ENCODE measurements around the gene AGAP1. TPM values are rescaled to one million over a fixed set of nuclear protein-coding genes. Genes with fewer than 3 reads are reported as not detected.

Gene AGAP1
- total RNA-seq, 1 donor from 2014 or later, result 54.7 TPM

GRCh38 chr2:236078297-236079255 is 584.7 kb downstream of the AGAP1 start:
- no peak overlapping the region for H3K27ac Mint-ChIP-seq (ENCODE audit: unreplicated experiment)
- peaks cover 12% of the 10 kb centered on the region for H3K4me1 Mint-ChIP-seq
- no peak overlapping the region for H3K4me3 Mint-ChIP-seq
- DNase-seq (ENCODE audit: low read depth, low spot score), result no peak
- no peak for TF ChIP-seq CTCF (conservative IDR thresholded peaks at IDR 0.05)
- peaks cover 5% of the 10 kb centered on the region for H3K36me3 Mint-ChIP-seq (ENCODE audit: low read depth)
- H3K9me3 Mint-ChIP-seq, result no peaks in the 10 kb centered on the region
- H3K27me3 Mint-ChIP-seq (ENCODE audit: low read depth), result no peaks in the 10 kb centered on the region

- Mint-ChIP-seq H3K27ac (ENCODE audit: unreplicated experiment) (no peak overlapping the region), H3K36me3 (ENCODE audit: low read depth) (peaks cover 5% of the 10 kb centered on the region), H3K27me3 (ENCODE audit: low read depth) (no peaks in the 10 kb centered on the region), H3K4me3 (no peak overlapping the region), H3K4me1 (peaks cover 26% of the 10 kb centered on the region), H3K9me3 (no peaks in the 10 kb centered on the region)
- TF ChIP-seq CTCF (conservative IDR thresholded peaks at IDR 0.05), result no peak
- no peak for DNase-seq (ENCODE audit: low read depth, low spot score)
Measured at GRCh38 chr2:236080412-236080811, 586.6 kb downstream of the AGAP1 start.

- Mint-ChIP-seq H3K9me3 (no peaks in the 10 kb centered on the region), H3K27me3 (ENCODE audit: low read depth) (no peaks in the 10 kb centered on the region)
Measured at GRCh38 chr2:236081171-236081570, 587.3 kb downstream of the AGAP1 start.

GRCh38 chr2:236082061-236082460 is 588.2 kb downstream of the AGAP1 start:
- no peak for DNase-seq (ENCODE audit: low read depth, low spot score)
- Mint-ChIP-seq H3K27ac (ENCODE audit: unreplicated experiment) (no peak overlapping the region), H3K36me3 (ENCODE audit: low read depth) (peaks cover 5% of the 10 kb centered on the region), H3K27me3 (ENCODE audit: low read depth) (no peaks in the 10 kb centered on the region), H3K4me3 (no peak overlapping the region), H3K4me1 (peaks cover 42% of the 10 kb centered on the region), H3K9me3 (no peaks in the 10 kb centered on the region)
- TF ChIP-seq CTCF (conservative IDR thresholded peaks at IDR 0.05), result no peak

More at GRCh38 chr2:236081171-236081570, 587.3 kb downstream of the AGAP1 start:
- H3K27ac Mint-ChIP-seq (ENCODE audit: unreplicated experiment), result no peak overlapping the region
- peaks cover 5% of the 10 kb centered on the region for H3K36me3 Mint-ChIP-seq (ENCODE audit: low read depth)
- no peak for TF ChIP-seq CTCF (conservative IDR thresholded peaks at IDR 0.05)
- H3K4me3 Mint-ChIP-seq, result no peak overlapping the region
- DNase-seq (ENCODE audit: low read depth, low spot score), result no peak
- H3K4me1 Mint-ChIP-seq, result peaks cover 34% of the 10 kb centered on the region

- Mint-ChIP-seq H3K4me3 (no peak overlapping the region), H3K4me1 (peaks cover 58% of the 10 kb centered on the region), H3K27ac (ENCODE audit: unreplicated experiment) (no peak overlapping the region), H3K27me3 (ENCODE audit: low read depth) (no peaks in the 10 kb centered on the region), H3K36me3 (ENCODE audit: low read depth) (peaks cover 5% of the 10 kb centered on the region), H3K9me3 (no peaks in the 10 kb centered on the region)
- no peak for DNase-seq (ENCODE audit: low read depth, low spot score)
- no peak for TF ChIP-seq CTCF (conservative IDR thresholded peaks at IDR 0.05)
Measured at GRCh38 chr2:236083934-236084333, 590.1 kb downstream of the AGAP1 start.

All from neural crest cell (in vitro differentiated cells).